HG02981 (cell line): Measurements from ENCODE around the gene NARF.
A peak's percentile ranks its signal among the peaks of the same experiment; 100 is the strongest.
"Not testable (repeated sequence)": the region's sequence is repeated elsewhere in the genome, so short reads cannot be mapped to it uniquely, and the experiment has no call there.

ENCODE experiments used
- ATAC-seq: cut with Tn5 transposase; IDR thresholded peaks from one replicate; pipeline ENCODE4 v1.9.1; 2021; ENCODE audit warnings: mild to moderate bottlenecking, moderate library complexity; ENCODE audit not compliant: unreplicated experiment

The NARF gene

DNA sequence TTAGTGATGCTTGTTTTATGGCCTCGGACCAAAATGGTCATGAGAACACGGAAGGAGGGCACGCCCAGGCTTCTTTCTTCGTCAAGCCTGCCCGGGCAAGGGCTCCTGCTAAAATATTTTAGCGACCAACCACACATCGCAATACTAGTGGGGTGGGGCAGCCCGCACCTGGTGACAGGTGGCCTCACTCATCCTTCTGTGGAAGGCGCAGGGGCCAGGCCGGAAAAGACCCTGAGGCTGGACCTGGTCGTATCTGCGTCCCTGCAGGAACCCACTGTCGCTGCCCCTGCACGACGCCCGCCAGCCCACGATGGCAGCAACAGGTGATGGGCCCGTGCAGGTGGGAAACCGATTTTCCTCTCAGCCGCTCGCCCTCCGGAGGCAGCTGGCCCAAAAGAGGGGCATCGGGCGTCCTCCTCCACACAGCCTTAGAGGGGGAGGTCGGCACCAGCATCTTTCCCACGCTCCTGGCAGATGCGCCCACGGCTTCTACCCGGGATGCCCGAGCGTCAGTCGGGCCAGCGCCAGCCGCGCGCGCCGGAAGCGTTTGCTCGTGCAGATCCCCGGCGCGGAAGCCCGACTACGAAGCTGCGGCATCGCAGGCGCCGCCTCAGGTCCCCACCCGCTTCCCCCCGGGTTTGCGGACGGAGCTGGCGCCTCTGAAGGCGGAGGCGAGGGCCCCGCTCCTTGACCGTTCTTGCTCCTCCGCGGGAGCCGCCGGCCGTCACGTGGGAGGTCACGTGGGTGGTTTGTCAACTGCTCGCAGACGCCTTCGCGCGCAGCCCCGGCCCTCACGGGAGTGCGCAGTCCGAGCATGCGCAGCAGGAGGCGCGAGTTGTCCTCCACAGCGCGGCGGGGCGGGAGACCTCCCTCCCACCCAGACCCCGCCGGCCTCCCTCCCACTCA lies 38.2 kb downstream of the NARF start:
- peak; percentile 48 for ATAC-seq

DNA sequence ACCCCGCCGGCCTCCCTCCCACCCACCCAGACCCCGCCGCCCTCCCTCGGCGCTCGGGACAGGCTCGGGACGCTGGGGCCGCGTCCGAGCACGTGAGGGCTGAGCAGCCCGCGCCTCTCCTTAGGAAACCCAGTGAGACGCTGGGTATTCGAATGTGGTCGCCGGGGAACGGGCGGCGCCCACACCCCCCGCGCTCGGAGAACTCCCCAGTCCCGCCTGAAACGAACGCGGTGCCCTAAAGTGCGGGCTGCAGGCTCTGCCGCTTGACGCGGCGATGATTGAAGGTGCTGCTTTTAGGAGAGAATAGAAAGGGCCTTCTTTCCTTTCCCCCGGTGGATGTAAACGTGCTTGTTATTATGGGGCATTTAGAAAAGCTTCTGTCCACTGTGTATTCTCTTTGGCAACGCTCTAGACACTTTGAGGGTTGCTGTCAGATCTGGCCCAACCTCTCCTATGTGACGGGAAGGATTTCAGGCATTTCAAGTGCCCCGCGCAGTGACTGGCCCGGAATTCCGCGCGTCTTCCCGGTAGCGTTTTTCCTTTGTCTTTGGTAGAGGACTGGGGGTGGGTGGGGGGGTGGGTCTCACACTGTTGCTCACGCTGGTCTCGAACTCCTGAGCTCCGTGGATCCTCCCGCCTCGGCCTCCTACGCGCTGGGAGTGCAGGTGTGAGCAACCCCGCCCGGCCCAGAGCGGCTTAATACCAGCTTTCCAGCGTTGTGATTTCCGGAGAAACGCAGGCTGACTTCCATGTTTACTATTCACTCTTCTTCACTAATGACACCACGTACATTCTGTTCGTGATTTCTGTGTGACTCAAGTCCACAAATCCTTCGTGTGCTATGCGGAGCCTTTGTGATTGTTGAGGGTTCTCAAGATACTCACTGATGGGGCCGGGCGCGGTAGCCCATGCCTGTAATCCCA lies 39.2 kb downstream of the NARF start:
- no peak for ATAC-seq

DNA sequence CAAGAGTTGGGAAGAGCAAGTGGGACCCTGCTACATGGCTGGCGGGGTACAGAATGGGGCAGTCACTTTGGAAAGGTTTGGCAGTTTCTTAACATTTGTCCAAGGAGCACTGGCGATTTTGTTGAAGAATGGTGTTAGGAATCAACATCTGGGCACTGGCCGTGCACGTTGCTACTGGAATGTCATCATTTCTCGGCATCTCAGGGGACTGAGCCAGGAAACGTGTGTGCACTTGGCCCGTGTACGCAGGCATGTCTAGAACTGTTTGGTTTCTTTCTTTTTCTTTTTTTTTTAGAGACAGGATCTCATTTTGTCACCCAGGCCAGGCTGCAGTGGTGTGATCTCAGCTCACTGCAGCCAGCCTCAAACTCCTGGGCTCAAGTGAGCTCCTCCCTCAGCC lies 43.7 kb downstream of the NARF start:
- no peak for ATAC-seq

DNA sequence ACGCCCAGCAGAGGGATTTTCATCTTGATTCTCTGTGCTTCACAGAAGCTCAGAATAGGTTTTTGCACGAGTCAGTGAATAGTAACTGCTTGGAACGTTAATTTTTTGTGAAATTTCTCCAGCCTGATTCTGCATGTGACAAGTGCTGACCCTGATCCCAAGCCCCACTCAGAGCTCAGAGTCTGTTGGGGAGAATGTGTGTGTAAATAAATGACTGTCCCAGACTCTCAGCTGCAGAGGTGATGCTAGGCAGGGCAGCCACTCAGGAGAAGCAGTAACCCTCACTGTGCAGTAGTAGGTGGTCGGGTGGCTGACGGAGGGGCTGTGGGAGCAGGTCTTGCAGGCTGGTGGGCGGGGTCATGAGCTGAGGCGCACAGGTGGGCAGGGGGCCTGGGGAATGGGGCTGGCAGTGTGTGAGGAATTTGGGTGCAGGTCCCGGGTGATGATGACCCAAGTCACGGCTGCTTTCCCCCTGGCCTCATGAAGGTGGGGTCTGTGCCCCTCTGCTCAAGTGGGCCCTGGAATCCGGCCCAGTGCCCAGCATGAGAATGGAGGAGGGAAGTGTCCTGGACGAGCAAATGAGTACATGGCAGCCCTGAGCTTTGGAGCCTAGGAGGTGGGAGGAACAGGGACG lies 44.7 kb downstream of the NARF start:
- no peak for ATAC-seq

DNA sequence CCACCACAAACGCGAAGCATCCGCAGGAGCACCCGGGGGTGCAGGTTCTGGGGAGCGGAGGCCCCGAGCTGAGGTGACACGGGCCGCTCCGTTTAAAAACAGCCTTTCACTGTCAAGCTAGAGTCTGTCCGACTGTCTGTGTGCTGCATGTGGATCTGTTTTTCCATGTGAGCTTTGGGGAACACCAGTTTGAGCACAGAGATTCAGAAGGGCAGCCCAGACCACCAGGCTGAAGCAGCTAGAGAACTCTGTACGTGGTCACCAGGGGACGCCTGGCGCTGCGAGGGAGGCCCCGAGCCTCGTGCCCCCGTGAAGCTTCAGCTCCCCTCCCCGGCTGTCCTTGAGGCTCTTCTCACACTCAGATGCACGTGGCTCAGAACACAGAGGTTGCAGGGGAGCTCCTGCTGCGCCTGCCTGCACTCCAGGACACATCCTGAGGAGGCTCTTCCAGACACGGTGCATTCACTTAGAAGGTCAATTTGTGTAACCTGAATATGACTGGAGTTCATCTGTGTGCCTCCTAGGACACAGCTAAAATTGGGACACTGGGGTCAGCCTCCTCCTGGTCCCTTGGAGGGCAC lies 45.3 kb downstream of the NARF start:
- ATAC-seq, result no peak

DNA sequence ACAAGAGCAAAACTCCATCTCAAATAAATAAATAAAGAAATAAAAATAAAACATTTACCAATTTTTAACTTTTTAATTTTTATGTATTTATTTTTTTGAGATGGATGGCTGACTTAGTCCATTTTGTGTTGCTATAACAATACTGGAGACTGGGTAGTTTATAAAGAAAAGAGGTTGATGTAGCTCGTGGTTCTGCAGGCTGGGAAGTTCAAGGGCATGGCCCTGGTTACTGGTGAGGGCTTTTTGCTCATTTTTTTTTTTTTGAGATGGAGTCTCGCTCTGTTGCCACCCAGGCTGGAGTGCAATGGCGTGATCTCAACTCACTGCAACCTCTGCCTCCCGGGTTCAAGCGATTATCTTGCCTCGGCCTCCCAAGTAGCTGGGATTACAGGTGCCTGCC lies 46.8 kb downstream of the NARF start:
- no peak for ATAC-seq

DNA sequence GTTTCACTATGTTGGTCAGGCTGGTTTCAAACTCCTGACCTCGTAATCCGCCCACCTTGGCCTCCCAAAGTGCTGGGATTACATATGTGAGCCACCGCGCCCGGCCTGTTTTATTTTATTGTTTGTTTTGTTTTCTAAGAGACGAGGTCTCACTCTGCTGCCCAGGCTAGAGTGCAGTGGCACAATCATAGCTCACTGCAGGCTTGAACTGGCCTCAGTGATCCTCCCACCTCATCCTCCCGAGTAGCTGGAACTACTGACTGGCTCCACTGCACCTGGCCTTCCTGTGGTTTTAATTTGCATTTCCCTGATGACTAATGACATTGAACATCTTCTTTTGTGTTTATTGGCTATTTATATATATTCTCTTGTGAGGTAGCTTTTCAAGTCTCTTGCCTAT lies 47.9 kb downstream of the NARF start:
- peak; percentile 93 for ATAC-seq

DNA sequence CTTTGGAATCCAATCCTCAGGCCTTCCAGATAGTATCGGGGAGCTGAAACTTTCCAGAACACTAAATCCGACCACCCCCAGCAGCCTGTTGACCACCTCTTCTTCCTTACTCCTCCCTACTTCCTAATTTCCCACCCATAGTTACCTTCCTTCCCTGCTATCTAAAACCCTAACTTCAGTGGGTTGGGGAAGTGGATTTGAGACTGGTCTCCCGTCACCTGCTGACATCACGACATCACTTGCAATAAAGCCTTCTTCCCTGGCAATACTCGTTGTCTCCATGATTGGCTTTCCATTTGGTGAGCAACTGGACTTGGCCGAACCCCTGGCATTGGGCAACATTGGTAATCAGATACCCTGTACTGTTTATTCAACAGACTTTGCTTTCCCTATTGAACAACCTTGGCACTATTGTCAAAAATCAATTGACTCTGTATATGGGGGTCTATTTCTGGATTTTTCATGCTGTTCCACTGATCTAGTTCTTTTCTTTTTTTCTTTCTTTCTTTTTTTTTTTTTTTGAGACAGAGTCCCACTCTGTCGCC lies 49.2 kb downstream of the NARF start:
- no peak for ATAC-seq

DNA sequence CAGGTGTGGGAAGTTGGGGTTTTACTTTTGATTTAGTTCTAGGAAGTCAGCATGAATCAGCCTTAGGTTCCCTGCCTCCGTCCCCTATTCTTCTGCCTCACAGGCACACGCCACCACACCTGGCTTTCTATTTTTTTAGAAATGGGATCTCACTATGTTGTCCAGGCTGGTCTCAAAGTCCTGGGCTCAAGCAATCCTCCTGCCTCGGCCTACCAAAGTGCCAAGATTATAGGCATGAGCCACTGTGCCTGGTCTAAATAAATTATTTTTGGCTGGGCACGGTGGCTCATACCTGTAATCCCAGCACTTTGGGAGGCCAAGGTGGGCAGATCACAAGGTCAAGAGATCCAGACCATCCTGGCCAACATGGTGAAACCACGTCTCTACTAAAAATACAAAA lies 53.1 kb downstream of the NARF start:
- not testable (repeated sequence) for ATAC-seq

DNA sequence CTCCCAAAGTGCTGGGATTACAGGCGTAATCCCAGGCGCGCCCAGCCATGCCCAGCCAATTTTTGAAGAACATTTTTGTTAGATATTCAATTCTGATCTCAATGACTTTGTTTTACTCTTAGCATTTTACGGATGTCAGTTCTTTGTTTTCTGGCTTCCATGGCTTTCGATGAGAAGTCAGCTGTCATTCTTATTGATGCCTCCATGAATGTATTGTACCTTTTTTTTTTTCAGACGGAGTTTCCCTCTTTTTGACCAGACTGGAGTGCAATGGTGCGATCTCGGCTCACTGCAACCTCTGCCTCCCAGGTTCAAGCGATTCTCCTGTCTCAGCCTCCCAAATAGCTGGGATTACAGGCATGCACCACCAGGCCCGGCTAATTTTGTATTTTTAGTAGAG lies 55.3 kb downstream of the NARF start:
- ATAC-seq, result not testable (repeated sequence)

DNA sequence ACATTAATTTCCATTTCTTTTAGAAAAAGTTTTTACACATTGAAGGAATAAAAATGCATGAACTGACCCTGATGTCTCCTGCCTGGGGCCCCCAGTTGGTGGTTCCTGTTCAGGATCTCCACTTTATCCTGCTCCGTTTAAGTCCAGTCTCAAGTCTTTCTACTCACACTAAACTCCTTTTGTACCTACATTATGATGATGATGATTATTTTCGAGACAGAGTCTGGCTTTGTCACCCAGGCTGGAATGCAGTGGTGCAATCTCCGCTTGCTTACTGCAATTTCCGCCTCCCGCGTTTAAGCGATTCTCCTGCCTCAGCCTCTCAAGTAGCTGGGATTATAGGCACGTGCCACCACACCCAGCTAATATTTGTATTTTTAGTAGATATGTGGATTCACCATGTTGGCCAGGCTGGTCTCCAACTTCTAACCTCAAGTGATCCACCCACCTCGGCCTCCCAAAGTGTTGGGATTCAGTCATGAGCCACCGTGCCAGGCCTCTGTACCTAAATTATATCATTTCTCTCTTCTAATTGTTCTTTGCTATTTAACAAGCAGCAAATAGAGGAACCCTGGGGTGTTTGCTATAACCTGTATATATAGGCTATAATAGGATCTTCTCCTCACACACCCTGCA lies 58.8 kb downstream of the NARF start:
- ATAC-seq, result no peak

DNA sequence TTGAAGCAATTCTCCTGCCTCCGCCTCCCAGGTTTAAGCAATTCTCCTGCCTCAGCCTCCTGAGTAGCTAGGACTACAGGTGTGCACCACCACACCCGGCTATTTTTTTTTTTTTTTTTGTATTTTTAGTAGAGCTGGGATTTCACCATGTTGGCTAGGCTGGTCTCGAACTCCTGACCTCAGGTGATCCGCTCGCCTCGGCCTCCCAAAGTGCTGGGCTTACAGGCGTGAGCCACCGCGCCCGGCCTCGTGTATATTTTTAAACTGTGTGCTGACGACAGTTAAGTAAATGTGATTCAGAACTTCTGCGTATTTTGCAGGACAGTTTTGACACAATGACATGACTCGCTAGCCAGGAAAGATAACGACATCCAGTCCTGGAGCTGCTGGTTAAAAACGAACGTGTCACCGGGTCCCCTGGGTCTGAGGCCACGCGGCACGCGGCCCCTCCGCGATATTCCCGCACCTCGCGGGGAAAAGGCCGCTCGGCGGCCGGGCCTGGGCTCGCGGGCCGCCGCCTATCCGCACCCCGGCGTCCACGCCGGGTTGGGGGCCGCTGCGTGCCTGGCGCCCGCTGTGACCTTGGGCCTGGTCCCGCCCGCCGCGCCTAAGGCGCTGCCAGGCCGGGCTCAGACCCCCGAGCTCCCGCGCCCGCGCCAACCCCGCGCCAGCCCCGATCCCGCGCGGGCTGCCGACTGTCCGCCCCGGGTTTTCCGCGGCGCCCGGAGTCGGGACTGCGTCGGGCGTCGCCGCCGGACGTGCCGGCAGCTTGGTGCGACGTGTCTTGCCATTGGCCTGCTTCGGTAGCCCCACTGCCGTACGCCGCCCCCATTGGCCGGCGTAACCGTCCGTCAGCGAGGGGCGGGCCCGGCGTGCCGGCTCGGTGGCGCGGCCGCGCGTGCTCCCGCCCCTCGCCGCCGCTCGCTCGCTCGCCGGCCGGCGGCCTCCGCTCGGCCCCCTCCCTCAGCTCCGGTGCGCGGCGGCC lies 60.6 kb downstream of the NARF start, which contains the start of gene FOXK2:
FOXK2 (plus strand) TSS at position 907 of the 985 bp plus-strand sequence. CDS start 157 bp downstream, outside the sequence.
- peak; percentile 92 for ATAC-seq

DNA sequence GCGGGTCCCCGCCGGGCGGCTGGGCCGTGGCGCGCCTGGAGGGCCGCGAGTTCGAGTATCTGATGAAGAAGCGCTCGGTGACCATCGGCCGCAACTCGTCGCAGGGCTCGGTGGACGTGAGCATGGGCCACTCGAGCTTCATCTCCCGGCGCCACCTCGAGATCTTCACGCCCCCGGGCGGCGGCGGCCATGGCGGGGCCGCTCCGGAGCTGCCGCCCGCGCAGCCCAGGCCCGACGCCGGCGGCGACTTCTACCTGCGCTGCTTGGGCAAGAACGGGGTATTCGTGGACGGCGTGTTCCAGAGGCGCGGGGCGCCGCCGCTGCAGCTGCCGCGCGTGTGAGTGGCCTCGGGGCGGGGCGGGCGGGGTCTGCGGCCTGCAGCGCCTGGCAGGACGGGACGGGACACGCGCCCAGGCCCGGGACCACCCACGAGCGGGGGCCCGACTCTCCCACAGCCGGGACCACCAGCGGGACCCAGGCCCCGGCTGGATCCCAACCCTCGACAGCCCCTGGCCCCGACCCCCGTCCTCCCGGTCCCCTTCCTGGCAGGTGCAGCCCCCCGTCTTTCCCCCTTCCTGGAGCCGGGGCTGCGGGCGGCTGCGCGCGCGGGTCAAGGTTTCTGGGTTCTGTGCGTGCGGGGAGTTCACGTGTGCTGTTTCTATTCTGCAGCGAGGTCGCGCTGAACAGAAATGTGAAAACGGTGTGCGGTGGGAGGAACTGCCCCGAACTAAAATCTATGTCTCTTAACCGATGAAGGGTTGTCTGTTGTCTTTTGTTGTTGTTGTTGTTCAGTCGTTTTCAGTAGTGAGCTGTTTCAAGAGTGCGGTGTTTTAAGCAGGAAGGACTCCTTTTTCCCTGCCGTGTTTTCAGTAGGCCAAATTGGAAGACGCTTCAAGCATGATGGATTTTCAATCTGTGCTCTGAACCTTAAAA lies 61.7 kb downstream of the NARF start:
- ATAC-seq, result peak; percentile 6

DNA sequence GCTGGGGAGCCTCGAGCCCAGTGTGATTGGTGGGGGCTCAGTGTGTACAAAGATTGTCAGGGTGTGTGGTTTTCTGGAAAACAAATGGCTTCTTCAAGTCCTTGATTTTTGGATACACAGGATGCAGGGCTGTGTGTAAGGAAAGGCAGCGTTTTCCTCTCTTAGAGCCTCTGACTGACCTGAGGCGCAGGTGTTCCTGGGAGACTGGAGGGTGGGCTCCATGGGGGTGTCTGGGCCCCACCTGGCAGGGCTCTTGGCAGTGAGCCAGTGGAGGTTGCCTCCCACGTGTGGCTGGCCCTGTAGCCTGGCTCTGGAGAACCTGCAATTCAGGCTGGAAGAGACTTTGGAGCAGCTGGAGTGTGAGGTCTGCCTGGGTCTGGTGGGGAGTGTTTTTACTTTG lies 66.0 kb downstream of the NARF start:
- ATAC-seq, result no peak

DNA sequence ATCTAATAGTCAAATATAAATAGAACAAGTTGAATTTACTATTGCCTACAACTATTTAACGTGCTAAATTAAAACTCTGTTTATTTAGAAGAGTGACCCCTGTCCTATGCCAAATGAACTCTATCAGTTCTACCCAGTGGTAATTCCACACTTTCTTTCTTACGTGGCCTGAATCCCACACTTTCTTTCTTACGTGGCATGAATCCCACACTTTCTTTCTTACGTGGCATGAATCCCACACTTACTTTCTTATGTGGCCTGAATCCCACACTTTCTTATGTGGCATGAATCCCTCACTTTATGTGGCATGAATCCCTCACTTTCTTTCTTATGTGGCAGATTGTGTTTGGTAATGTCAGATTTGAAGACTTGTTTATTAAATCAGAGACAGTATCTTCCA lies 67.2 kb downstream of the NARF start:
- no peak for ATAC-seq

DNA sequence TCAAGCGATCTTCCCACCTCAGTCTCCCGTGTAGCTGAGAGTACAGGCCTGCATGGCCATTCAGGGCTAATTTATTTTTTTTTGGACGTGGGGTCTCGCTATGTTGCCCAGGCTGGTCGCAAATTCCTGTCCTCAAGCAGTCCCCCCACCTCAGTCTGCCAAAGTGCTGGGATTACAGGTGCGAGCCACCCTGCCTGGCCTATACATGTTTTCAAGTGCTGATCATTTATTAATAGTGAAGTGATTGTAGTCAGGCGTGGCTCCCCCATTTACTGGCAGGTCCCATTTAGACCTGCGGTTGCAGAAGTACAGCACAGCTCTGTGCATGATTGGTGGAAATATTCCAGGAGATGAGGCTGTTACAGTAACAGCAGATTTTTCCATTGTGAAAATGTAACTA lies 69.4 kb downstream of the NARF start:
- ATAC-seq, result no peak

DNA sequence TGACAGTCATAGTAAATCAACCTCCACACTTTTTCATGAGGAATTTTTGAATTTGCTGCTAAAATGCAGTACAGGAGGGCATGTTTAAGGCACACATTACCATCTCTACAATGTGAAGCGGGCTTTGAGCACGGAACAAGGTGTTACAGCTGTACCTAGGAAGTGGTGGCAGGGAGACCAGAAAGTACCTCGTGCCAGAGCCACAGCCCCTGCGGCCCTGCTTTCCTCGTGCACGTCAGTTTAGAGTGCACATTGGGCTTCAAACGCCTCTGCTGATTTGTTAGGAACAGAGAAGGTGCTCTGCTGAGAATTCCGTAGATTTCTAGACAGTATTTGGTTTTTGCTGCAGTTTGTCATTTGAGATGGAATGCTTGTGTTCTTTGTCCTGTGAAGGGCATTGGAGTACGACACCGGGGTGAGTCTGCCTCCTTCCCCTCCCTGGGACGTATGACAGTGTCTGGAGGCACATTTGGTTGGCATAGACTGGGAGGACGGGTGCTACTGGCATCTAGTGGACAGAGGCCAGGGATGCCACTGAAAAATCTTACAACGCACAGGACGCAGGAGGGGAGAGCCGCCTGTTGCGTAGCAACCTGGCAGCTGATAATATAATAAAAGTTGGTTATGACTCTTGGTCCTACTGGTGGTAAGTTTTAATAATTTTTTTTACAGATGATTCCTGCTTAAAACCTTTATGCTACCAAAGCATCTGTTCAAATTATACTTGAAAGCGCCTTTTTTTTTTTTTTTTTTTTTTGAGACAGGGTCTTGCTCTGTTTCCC lies 70.1 kb downstream of the NARF start:
- ATAC-seq, result no peak
